H9 (cell line): ENCODE measurements around the gene ERC2. TPM values are rescaled to one million over a fixed set of nuclear protein-coding genes. Genes with fewer than 3 reads are reported as not detected.

Experiments used
- DNase-seq: peaks from one replicate; pipeline ENCODE4 v3.0.0-alpha.2; 2017
- H2AFZ ChIP-seq: one replicate; pipeline ENCODE4 v1.6.1; 2013; ENCODE audit warnings: mild to moderate bottlenecking, low read length, control low read depth, moderate library complexity
- H2AK5ac ChIP-seq: 2 replicates; pipeline ENCODE4 v1.6.1; 2013; ENCODE audit warnings: low read length, control low read depth, mixed read lengths; ENCODE audit not compliant: insufficient read length
- H2BK120ac ChIP-seq: one replicate; pipeline ENCODE4 v1.6.1; 2013; ENCODE audit warnings: low read depth, mild to moderate bottlenecking, low read length, control low read depth, inconsistent platforms; ENCODE audit not compliant: poor library complexity, severe bottlenecking
- H2BK12ac ChIP-seq: 2 replicates; pipeline ENCODE4 v1.6.1; 2013; ENCODE audit warnings: low read length, control low read depth, mixed read lengths, low read depth; ENCODE audit not compliant: insufficient read length
- H2BK15ac ChIP-seq: 2 replicates; pipeline ENCODE4 v1.6.1; 2013; ENCODE audit warnings: low read depth, low read length, control low read depth
- H2BK20ac ChIP-seq: one replicate; pipeline ENCODE4 v1.6.1; 2013; ENCODE audit warnings: low read depth, mild to moderate bottlenecking, low read length, control low read depth, inconsistent platforms; ENCODE audit not compliant: poor library complexity, severe bottlenecking
- H2BK5ac ChIP-seq: 2 replicates; pipeline ENCODE4 v1.6.1; 2013; ENCODE audit warnings: low read length, control low read depth, mixed read lengths; ENCODE audit not compliant: insufficient read length
- H3K14ac ChIP-seq: 2 replicates; pipeline ENCODE4 v1.6.1; 2013; ENCODE audit warnings: low read length, control low read depth; ENCODE audit not compliant: insufficient read depth
- H3K18ac ChIP-seq: 2 replicates; pipeline ENCODE4 v1.6.1; 2013; ENCODE audit warnings: low read depth, mild to moderate bottlenecking, mixed read lengths, low read length, control low read depth; ENCODE audit not compliant: insufficient read length
- H3K23ac ChIP-seq: 2 replicates; pipeline ENCODE4 v1.6.1; 2013; ENCODE audit warnings: low read length, control low read depth, mixed read lengths, low read depth; ENCODE audit not compliant: insufficient read length
- H3K23me2 ChIP-seq: 2 replicates; pipeline ENCODE4 v1.6.1; 2013; ENCODE audit warnings: low read depth, mild to moderate bottlenecking, mixed read lengths, low read length, control low read depth; ENCODE audit not compliant: insufficient read length, poor library complexity, severe bottlenecking
- H3K27ac ChIP-seq: 2 replicates; pipeline ENCODE4 v1.5.1; 2013; ENCODE audit warnings: low read length, control low read depth, mixed read lengths, low read depth; ENCODE audit not compliant: insufficient read length
- H3K27me3 ChIP-seq: 2 replicates; pipeline ENCODE4 v1.6.1; 2013; ENCODE audit warnings: low read length, control low read depth, inconsistent platforms; ENCODE audit not compliant: insufficient read depth
- H3K4ac ChIP-seq: 2 replicates; pipeline ENCODE4 v1.6.1; 2013; ENCODE audit warnings: low read depth, mild to moderate bottlenecking, control low read depth, inconsistent platforms, low read length, moderate library complexity
- H3K4me1 ChIP-seq: 2 replicates; pipeline ENCODE4 v1.6.1; 2013; ENCODE audit warnings: low read length, control low read depth, inconsistent platforms; ENCODE audit not compliant: insufficient read depth
- H3K4me2 ChIP-seq: 2 replicates; pipeline ENCODE4 v1.6.1; 2013; ENCODE audit warnings: low read length, control low read depth, mixed read lengths; ENCODE audit not compliant: insufficient read length, insufficient read depth
- H3K56ac ChIP-seq: 2 replicates; pipeline ENCODE4 v1.6.1; 2013; ENCODE audit warnings: low read depth, mild to moderate bottlenecking, mixed read lengths, low read length, control low read depth; ENCODE audit not compliant: insufficient read length
- H3K79me1 ChIP-seq: 2 replicates; pipeline ENCODE4 v1.6.1; 2013; ENCODE audit warnings: low read depth, mild to moderate bottlenecking, moderate library complexity, low read length, control low read depth, inconsistent platforms; ENCODE audit not compliant: insufficient read depth, poor library complexity, severe bottlenecking
- H3K79me2 ChIP-seq: 2 replicates; pipeline ENCODE4 v1.6.1; 2013; ENCODE audit warnings: low read length, control low read depth, inconsistent platforms; ENCODE audit not compliant: insufficient read depth
- H3K9ac ChIP-seq: 2 replicates; pipeline ENCODE4 v1.6.1; 2013; ENCODE audit warnings: low read length, control low read depth, mixed read lengths; ENCODE audit not compliant: insufficient read length; ENCODE audit errors: extremely low read depth
- H3K9me3 ChIP-seq: one replicate; pipeline ENCODE4 v1.6.1; 2013; ENCODE audit warnings: low read depth, low read length, inconsistent platforms; ENCODE audit not compliant: control insufficient read depth
- H3T11ph ChIP-seq: one replicate; pipeline ENCODE4 v1.6.1; 2013; ENCODE audit warnings: mild to moderate bottlenecking, low read length, control low read depth, inconsistent platforms
- H4K20me1 ChIP-seq: one replicate; pipeline ENCODE4 v1.6.1; 2013; ENCODE audit not compliant: control insufficient read depth, insufficient read length, insufficient read depth
- H4K5ac ChIP-seq: 2 replicates; pipeline ENCODE4 v1.6.1; 2013; ENCODE audit warnings: low read depth, mild to moderate bottlenecking, mixed read lengths, low read length, control low read depth; ENCODE audit not compliant: insufficient read length
- H4K8ac ChIP-seq: replicated peaks from 2 replicates; pipeline ENCODE4 v1.6.1; 2013; ENCODE audit warnings: low read length, control low read depth, mixed read lengths, low read depth; ENCODE audit not compliant: insufficient read length
- H4K91ac ChIP-seq: 2 replicates; pipeline ENCODE4 v1.6.1; 2013; ENCODE audit warnings: low read depth, mild to moderate bottlenecking, moderate library complexity, mixed read lengths, low read length, control low read depth; ENCODE audit not compliant: insufficient read length
- H3K27ac Mint-ChIP-seq, 3 experiments: 2 replicates in 2 of 3; 3 replicates in 1 of 3; pipeline ENCODE4 v1.8.0; 2020 to 2021; ENCODE audit warnings: mixed read lengths in 3 of 3, mild to moderate bottlenecking in 1 of 3, moderate library complexity in 1 of 3
- H3K27me3 Mint-ChIP-seq: 2 replicates; pipeline ENCODE4 v1.8.0; 2021; ENCODE audit warnings: low read depth, mild to moderate bottlenecking, moderate library complexity, mixed read lengths
- H3K36me3 Mint-ChIP-seq, 3 experiments: 2 replicates in 2 of 3; 3 replicates in 1 of 3; pipeline ENCODE4 v1.8.0; 2020 to 2021; ENCODE audit warnings: low read depth in 3 of 3, mixed read lengths in 3 of 3; ENCODE audit not compliant: insufficient read depth in 1 of 3
- H3K4me1 Mint-ChIP-seq, 2 experiments: 2 replicates each; pipeline ENCODE4 v1.8.0; 2020; ENCODE audit warnings: mixed read lengths in 2 of 2
- H3K4me3 Mint-ChIP-seq, 2 experiments: 2 replicates in 1 of 2; 3 replicates in 1 of 2; pipeline ENCODE4 v1.8.0; 2020 to 2021; ENCODE audit warnings: mild to moderate bottlenecking in 2 of 2, mixed read lengths in 2 of 2, moderate library complexity in 1 of 2
- H3K9me3 Mint-ChIP-seq, 2 experiments: 2 replicates in 1 of 2; 3 replicates in 1 of 2; pipeline ENCODE4 v1.8.0; 2020; ENCODE audit warnings: mild to moderate bottlenecking in 2 of 2, mixed read lengths in 2 of 2, moderate library complexity in 1 of 2
- CTCF ChIP-seq: fragments of 200-600 bp; sonication (generic); conservative IDR thresholded peaks from 3 replicates; pipeline ENCODE4 v1.8.0; 2021; ENCODE audit warnings: antibody characterized with exemption, mild to moderate bottlenecking
- WGBS: extraction: QIAGEN DNeasy Blood & Tissue Kit; methylation state at CpG from one replicate; pipeline ENCODE4 v1.1.7; 2013; ENCODE audit warnings: missing lambda C conversion rate, low lambda C conversion rate, mixed read lengths; ENCODE audit not compliant: insufficient read length; ENCODE audit errors: extremely low coverage; 5-methylcytosine and 5-hydroxymethylcytosine counted together
- total RNA-seq: library from RNA; stranded (reverse); gene quantifications from 2 replicates; pipeline ENCODE4 v1.2.1, GENCODE V29; 2021

Gene ERC2
- total RNA-seq, 1 experiment from 2014 or later = 15.4 TPM

GRCh38 chr3:55471522-55472280 lies 996.6 kb downstream of the ERC2 start:
- peaks cover 2% of the 10 kb centered on the region; the same call in 1 of the 2 replicates for H3K4me1 ChIP-seq
- H3K27ac ChIP-seq = no peak overlapping the region
- H2BK120ac ChIP-seq = no peak overlapping the region
- H2BK15ac ChIP-seq = no peak overlapping the region
- H3K4me3 Mint-ChIP-seq = no peak overlapping the region
- H3K27ac Mint-ChIP-seq = no peak overlapping the region
- H3K18ac ChIP-seq = no peak overlapping the region
- H2AFZ ChIP-seq = no peak overlapping the region
- no peaks in the 10 kb centered on the region for H3K79me2 ChIP-seq
- no peaks in the 10 kb centered on the region for H4K20me1 ChIP-seq
- H3K36me3 Mint-ChIP-seq = no peaks in the 10 kb centered on the region
- no peak overlapping the region for H3K4me2 ChIP-seq
- no peak overlapping the region for H2BK5ac ChIP-seq
- H4K91ac ChIP-seq = no peak overlapping the region
- H3K9me3 Mint-ChIP-seq = no peaks in the 10 kb centered on the region
- no peak overlapping the region for H2BK12ac ChIP-seq
- no peaks in the 10 kb centered on the region for H3K23me2 ChIP-seq
- H4K8ac ChIP-seq = no peak overlapping the region
- H2AK5ac ChIP-seq = no peak overlapping the region
- no peak overlapping the region for H2BK20ac ChIP-seq
- no peak for DNase-seq
- H3K27me3 Mint-ChIP-seq = peaks cover 46% of the 10 kb centered on the region
- H3K9me3 ChIP-seq = no peaks in the 10 kb centered on the region
- no peak overlapping the region for H3K4ac ChIP-seq
- H3K9ac ChIP-seq = no peak overlapping the region
- peaks cover 16% of the 10 kb centered on the region for H3K27me3 ChIP-seq
- no peak for TF ChIP-seq CTCF
- WGBS = 100% methylated on average over 1 of the region's 8 CpGs
- no peak overlapping the region for H3K23ac ChIP-seq
- no peaks in the 10 kb centered on the region for H3K79me1 ChIP-seq
- no peak overlapping the region; the same call in 1 of the 2 replicates for H3K14ac ChIP-seq
- no peak overlapping the region for H3T11ph ChIP-seq
- no peak overlapping the region for H3K56ac ChIP-seq
- H4K5ac ChIP-seq = no peak overlapping the region
- H3K4me1 Mint-ChIP-seq = peaks cover 7 to 11% of the 10 kb centered on the region in 2 experiments; a peak in 3 of 4 replicates
